Measurements from ENCODE around the gene SLC1A2. TPM values are rescaled to one million over a fixed set of nuclear protein-coding genes. Genes with fewer than 3 reads are reported as not detected.
"Not testable (repeated sequence)": the region's sequence is repeated elsewhere in the genome, so short reads cannot be mapped to it uniquely, and the experiment has no call there.

SLC1A2 gene
- polyA plus RNA-seq, 4 donors = 0.34 to 2.4 (median 0.49) TPM

DNA sequence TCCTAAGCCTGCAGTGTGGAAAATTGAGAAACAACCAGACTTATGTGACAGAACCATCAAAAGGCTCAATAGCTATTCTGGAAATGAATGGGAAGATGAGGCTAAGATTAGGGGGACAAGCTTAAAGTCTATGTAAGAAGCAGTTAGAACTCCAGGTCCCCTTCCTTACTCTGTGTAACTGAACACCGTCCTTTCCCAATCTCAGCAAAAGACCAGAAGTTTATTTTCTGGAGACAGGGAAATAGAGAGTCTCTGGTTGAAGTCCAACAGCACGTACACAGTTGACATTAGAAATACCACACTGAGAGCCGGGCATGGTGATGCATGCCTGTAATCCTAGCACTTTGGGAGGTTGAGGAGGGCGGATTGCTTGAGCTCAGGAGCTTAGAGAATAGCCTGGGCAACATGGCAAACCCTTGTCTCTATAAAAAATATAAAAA lies 186.4 kb downstream of the SLC1A2 start:
- DNase-seq (ENCODE audit: low read depth in 4 of 4, low spot score in 3 of 4) = no peak

DNA sequence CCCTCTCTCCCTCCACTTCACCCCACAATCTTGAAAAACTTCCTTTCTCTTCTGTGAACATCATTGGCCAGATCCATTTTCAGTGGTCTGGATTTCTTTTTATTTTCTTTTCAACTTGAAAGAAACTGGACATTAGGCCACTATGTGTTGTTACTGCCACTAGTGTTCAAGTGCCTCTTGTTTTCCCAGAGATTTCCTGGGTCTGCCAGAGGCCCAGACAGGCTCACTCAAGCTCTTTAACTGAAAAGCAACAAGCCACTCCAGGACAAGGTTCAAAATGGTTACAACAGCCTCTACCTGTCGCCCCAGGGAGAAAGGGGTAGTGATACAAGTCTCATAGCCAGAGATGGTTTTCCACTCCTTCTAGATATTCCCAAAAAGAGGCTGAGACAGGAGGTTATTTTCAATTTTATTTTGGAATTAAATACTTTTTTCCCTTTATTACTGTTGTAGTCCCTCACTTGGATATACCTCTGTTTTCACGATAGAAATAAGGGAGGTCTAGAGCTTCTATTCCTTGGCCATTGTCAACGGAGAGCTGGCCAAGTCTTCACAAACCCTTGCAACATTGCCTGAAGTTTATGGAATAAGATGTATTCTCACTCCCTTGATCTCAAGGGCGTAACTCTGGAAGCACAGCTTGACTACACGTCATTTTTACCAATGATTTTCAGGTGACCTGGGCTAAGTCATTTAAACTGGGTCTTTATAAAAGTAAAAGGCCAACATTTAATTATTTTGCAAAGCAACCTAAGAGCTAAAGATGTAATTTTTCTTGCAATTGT lies 188.1 kb downstream of the SLC1A2 start:
- no peak for DNase-seq (ENCODE audit: low read depth in 4 of 4, low spot score in 3 of 4)

DNA sequence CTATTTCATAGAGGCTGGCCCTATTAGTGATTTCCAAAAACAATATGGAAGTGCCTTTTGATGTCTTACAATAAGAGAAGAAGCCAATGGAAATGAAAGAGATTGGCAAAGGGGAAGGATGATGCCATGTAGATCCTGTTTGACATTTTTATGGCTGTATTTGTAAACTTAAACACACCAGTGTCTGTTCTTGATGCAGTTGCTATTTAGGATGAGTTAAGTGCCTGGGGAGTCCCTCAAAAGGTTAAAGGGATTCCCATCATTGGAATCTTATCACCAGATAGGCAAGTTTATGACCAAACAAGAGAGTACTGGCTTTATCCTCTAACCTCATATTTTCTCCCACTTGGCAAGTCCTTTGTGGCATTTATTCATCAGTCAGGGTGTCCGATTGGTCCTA lies 189.0 kb downstream of the SLC1A2 start:
- DNase-seq (ENCODE audit: low read depth in 4 of 4, low spot score in 3 of 4) = no peak

DNA sequence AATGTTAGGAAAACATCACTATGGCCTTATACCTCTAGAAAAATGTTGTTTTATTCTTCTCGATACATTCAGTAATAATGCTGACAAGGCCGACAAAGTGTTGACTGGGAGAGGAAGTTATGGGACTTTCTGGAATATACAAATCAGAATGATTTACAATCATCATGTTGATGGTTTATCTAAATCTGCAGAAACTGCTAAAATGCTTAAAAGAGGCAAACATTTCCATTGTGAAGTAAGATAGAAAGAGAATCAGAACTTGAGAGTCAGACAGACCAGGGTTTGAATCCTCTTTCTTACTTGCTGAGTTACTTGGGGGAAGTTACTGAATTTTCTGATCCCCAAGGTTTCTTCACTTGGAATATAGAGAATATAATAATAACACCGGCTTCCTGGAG lies 191.0 kb downstream of the SLC1A2 start:
- no peak for DNase-seq (ENCODE audit: low read depth in 4 of 4, low spot score in 3 of 4)

DNA sequence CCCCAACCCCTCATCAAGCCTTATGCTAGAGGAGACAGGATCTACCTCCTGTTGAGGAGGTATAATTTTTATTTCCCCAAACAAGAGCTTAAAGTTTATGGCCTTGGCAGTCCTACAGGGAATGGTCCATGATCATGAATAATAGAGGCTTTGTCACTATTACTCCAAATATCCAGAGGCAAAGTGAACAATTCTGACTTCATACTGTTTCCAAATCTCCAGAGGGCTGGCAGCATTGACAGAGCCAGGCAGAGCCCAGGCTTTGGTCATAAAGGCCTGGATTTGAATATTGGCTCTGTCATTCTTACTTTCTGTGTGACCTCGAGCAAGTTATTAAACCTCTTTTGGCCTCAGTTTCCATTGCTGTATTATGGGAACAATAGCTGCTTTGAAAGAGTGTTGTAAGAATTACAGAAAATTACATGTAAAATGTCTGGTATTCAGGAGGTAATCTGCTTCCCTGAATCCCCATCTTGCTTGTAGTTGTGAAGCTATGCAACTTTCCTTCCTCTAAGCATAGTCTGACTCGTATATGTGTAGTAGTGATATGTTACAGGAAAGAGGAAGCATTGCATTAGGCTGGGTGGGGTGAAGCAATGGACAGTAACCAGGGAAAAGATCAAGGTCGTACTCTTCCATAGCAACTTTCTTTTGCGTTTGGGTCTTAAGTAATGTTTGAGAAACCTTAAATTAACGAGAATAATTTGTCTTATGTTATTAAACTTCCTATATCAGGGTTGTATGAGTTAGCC lies 191.6 kb downstream of the SLC1A2 start:
- no peak for DNase-seq (ENCODE audit: low read depth in 4 of 4, low spot score in 3 of 4)

DNA sequence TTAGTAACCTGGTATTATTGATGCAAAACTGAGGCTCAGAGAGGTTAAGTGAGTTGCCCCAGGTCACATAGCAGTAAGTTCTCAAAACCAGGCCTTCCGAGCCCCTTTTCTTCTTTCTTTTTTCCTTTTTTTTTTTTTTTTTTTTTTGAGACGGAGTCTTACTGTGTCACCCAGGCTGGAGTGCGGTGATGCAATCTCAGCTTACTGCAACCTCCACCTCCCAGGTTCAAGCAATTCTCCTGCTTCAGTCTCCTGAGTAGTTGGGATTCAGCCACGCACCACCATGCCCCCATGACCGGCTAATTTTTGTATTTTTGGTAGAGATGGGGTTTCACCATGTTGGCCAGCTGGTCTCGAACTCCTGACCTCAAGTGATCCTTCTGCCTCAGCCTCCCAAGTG lies 192.6 kb downstream of the SLC1A2 start:
- not testable (repeated sequence) for DNase-seq (ENCODE audit: low read depth in 4 of 4, low spot score in 3 of 4)

DNA sequence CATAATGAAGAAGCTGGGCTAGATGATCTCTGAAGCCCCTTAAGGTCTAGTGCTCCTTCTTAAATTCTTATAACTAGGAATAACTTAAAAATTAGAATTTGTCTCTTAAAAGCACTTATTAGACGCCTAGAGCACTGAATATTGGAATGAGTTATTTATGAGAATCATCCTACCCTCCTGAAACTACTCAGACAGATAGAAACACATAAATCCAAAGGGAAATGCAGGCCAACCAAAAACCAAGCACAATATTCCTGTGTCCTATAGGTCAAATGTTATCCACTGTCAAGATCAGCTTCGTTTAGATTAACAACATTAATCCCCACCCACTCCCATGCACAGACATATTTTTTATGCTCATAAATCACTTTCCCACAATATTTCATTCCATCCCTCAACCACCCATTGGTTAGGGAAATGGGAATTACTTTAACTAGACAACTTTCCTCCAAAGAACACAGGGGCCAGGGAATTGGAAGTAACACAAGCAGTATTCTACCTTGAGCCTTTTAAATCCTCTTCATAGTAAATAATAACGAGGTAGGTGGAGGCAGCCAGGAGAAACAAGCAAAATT lies 193.3 kb downstream of the SLC1A2 start:
- DNase-seq (ENCODE audit: low read depth in 4 of 4, low spot score in 3 of 4) = no peak

DNA sequence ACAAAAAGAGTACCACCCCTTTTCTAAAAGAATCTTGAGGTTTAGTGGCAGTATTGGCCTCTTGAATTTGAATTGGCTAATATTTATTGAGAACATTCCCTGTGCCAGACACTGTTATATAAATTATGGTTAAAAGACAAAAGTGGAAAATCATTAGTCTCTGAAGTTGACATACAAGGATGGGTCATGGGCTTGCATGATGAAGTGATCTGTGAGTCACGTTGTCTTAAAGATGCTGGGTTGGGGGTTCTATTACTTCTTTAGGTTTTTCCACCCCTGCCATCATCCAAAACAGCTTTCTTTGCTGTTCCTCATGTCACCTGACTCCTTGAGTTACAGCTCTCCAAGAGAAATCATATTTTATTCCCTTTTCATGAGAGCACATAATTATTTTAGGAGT lies 195.4 kb downstream of the SLC1A2 start:
- DNase-seq (ENCODE audit: low read depth in 4 of 4, low spot score in 3 of 4) = no peak

DNA sequence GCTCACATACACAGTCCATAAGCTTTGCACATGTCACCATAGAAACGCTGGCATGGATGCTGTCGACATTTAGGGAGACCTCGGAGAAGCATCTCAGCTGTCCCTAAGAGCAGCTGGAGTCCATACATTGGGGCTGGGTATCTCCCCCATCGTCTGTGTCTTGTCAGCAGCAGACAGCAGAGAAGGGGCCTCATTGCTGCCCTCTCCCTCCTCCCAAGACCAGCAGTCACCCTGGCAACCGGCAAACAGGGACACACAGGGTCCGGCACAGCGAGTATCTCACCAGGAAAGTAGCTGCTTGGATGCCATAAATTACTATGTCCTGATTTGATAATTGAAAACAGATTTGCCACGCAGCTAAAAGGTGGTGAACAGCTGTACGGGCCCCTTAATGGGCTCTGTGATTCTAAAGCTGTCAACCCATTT lies 196.0 kb downstream of the SLC1A2 start:
- DNase-seq (ENCODE audit: low read depth in 4 of 4, low spot score in 3 of 4) = peak; percentile 35 to 73 (median 56)

DNA sequence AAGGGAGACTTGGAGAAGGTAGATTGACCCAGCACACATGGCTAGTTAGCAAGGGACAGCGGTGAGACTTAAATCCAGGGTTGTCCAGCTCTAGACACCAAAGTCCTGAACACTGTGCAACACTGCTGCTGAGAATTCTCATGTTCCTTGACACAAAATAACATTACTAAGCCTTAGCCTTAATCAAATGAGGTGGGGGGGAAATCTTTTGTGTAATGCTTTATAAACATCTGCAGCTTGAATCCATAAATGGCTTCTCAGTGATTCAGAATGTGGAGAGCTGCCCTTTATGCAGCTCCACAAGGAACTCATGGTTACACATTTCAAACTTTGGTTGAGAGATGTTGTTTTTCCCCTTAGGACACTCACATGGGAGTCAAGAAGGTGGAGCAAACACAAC lies 200.4 kb downstream of the SLC1A2 start:
- DNase-seq (ENCODE audit: low read depth in 4 of 4, low spot score in 3 of 4) = no peak

DNA sequence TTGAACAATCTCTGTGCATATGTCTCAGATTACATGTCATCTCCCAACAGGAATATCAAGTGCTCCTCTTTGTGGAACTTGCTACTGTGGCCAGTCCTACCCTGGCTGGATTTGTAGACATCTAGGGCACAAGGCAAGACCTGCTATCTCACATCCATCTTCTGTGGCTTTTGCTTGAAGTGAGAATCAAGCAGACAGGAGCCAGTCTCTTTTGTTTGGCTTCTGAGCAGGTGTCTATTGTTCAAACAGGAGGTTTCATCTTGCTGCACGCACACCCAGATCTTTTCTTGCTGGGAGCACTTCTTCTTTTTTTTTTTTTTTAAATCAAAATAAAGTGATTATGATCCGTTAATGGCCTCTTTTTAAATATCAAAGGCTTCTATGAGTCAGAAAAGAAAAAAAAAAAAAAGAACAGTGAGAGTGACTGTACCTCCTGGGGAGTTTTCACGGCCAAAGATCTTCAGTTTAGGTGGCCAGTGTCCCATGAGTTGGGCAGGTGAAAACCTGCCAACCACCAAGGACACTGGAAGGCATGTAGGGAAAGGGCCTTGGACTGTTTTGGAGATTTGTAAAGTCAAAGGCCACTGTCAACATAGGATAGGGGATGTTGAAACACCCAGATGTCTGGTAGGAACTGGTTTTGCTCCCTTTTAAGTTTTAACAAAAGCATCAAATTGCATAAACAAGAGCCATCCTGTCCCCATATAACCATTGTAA lies 202.2 kb downstream of the SLC1A2 start:
- DNase-seq (ENCODE audit: low read depth in 4 of 4, low spot score in 3 of 4) = no peak

DNA sequence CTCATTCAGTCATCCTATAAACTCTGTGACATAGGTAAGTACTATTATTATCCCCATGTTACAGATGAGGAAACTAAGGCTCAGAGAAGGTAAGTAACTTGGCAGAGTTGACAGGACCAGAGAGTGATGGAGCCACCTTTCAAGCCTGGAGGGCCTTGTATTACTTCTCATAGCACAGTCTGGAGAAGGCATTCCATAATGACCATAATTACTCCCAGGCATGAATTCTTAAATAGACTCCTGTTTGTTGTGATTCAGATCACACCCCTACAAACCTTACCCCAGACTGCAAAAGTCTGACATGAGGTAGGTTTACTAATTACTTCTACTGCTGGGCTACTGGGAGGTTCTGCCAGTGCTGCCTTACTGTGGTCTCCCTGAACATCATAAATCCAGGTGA lies 203.4 kb downstream of the SLC1A2 start:
- no peak for DNase-seq (ENCODE audit: low read depth in 4 of 4, low spot score in 3 of 4)

DNA sequence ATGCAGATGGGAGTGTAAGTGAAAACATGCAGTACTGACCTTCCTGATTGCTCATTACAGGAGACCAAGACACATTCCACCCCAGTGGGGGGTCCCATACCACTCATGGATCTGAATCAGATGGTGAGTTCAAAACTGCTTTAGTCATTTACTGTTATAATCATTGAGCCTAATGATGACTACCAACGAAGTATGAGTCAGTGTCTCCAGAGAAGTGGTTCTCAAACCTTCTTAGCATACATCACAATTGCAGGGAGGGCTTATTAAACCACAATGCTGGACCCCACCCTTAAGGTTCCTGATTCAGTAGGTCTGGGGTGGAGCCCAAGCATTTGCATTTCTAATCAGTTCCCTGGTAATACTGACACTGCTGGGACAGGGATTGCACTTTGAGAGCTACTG lies 204.6 kb downstream of the SLC1A2 start:
- no peak for DNase-seq (ENCODE audit: low read depth in 4 of 4, low spot score in 3 of 4)

DNA sequence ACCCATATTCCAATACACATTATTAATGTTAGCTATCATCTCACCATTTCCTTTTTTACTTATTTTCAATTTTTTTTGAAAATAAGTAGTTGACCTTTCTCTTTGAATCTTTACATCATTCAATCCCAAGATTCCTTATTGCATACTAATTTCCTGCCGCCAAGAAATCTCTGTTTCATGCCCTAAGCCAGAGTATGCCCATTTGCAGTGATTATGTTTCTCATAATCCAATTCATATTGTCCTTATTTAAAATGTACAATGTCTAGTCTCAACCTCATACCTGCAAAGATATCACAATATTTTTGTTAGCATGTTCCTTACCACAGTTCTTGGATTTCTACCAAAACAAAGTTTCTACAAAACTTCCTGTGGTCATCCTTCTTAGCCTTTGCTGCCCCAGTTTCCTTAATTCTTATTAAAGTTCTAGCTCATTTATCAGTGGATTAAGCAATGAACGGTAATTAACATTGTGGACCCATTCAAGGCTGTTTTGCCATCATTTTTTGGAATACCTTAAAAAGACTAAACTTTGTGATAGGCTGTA lies 205.1 kb downstream of the SLC1A2 start:
- no peak for DNase-seq (ENCODE audit: low read depth in 4 of 4, low spot score in 3 of 4)

DNA sequence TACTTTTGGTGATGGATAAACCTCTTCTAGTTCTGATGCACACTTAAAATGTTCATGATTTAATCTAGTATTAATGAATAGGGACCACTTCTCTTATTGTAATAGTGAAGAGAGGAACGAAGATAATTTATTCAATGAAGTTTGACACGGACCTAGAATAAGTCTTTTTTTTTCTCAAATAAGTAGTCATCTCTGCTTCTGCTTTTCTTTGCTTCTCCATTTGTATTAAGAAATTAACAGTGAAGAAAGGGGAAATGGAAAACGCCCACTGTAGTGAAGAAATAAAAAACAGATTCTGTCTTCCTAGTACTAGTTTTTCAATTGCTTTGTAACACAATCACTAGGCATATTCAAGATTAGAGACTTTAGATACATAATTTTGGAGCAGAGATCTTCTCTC lies 207.4 kb downstream of the SLC1A2 start:
- no peak for DNase-seq (ENCODE audit: low read depth in 4 of 4, low spot score in 3 of 4)

DNA sequence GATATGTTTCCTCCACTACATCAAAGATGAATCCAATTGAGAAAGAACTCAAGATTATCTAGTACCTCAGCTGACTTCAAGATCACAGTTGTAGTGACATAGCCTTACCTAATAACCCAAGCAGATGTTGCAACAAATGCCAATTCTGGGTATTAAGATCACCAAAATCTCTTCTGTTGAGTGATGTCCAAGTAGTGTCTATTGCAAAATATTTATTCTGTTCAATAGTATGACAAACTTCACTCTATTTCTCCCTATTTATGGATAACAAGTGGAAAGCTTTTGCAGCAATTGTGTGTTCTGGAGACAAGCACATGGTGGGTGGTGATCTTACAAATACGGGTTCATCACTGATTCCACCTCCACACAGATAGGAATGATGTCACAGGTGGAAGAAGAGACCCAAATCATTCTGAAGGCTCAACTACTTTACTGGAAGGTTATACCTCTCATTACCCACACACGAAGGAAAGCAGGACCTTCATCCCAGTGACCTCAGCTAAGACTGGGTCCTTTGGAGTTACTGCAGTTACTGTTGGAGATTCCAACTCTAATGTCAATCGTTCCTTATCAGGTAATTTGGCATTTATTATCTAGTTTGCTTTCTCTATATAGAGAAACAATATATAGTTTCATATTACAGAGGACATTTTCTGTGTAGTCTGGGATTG lies 208.3 kb downstream of the SLC1A2 start:
- no peak for DNase-seq (ENCODE audit: low read depth in 4 of 4, low spot score in 3 of 4)

DNA sequence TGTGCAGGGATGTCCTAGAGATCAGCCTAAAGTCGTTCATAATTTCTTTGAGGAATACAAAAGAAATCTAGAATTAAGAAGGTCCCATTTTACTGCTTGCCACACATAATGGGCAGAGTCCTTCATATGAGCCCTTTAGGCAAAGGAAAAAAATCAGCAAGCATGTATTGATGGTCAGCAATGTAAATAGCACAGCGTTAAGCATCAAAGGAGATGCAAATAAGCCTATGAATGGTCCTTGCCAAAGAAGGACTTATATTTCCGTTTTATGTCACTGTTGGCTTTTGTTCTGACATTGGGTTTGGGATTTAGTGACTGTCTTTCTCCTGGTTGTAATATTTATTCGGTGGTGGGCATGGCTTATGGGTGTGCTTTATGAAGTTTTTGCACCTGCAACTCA lies 210.6 kb downstream of the SLC1A2 start:
- no peak for DNase-seq (ENCODE audit: low read depth in 4 of 4, low spot score in 3 of 4)

DNA sequence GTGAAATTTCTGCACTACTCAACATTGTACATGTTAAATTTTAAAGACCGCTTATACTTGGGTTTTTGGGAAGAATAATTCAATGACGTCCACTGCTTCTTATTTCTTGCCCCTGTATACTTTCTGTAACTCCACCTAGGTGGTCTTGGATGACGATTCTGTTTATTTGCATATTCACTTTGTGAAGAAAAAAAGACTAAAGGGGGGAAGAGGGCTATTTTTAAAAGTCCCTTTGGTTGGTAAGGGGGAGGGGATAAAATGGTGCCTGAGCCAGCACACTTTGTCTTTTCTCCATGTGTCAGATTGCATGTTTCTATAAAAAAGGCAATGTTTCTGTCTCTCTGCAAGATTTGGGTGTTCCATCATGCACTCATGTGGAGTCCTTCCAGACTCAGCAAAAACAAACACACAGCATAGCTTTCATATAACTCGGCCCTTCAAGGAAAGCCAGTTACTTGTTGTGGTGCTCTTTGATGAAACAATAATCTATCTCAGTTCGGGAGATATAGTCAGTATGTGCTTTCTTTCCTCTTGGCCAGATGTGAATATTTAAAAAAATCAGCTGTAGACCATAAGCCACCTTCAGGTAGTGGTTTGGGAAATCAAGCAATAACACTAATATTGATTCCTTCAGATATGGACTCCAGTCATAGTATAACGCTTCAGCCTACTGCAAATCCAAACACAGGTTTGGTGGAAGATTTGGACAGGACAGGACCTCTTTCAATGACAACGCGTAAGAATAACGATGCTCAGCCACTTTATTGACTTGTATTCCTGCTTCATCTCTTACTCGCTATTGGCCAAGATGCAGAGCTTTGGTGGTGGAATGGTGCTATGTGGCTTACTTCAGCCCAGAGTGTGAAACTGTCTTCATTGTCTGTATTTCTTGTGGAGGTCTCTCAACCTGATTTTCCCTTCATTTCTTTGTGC lies 211.6 kb downstream of the SLC1A2 start:
- no peak for DNase-seq (ENCODE audit: low read depth in 4 of 4, low spot score in 3 of 4)

DNA sequence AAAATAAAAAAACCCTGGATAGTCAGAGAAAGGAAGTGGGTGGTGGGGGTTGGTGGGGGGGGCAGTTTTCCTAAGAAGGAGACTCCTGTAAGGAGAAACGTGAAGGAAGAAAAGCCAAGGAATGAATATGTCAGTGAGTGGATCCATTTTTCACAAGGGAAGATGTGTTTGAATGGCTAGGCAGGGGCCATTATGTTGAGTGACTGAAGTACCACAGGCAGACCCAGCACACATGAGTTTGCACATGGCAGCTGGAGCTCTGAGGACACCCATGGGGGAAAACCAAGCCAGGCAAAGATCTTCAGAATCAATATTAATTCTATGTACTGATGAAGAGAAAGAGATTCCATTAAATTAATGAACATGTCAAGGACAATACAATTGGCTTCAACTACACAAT lies 212.7 kb downstream of the SLC1A2 start:
- DNase-seq (ENCODE audit: low read depth in 4 of 4, low spot score in 3 of 4) = no peak
